Measurements from ENCODE around the gene TEX2. TPM values are rescaled to one million over a fixed set of nuclear protein-coding genes. Genes with fewer than 3 reads are reported as not detected.
A peak's percentile ranks its signal among the peaks of the same experiment; 100 is the strongest.

The TEX2 gene
- total and polyA plus RNA-seq, 2 donors (not counting 1 experiment from before 2014, with no cell fraction given): 4.0 to 7.6 TPM

DNA sequence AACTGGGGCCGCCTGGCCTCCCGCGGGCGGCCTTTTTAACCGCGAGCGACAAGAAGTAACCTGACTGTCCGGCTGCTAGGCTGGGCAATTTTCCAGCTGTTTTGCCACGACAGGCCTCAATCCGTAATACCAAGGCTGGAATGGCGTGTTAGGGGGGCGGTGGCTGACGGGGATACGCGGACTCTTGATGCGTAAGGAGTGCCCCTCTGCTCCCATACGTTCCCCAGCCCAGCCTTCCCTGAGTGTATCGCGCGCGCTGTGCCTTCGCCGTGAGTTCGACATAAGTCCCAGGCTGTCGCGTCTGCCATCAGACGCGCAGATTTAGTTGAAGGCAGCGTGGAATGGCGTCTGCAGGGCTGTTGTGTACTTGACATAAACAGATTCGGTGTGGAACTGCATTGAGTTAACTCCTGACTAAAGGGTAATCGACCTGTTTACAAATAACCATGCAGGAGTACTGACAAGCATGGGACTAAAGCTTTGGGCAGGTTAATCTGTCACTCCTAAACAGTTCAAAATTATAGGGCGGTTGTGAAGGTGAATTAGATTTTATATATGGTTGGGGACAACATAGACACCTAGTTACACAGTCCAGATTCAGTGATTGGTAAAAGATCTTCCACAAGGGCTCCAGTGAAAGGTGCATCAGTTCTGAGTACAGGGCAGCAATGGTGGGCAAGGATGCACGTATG is 116.5 kb downstream of the TEX2 start:
- under 1% methylated on average over 31 of the region's 34 CpGs for WGBS (ENCODE audit: insufficient coverage)
- Histone ChIP-seq H3K27ac (ENCODE audit: low read length in 2 of 2) (peak overlapping the region; percentile 86 to 88), H3K4me3 (ENCODE audit: control extremely low read depth in 1 of 5, extremely low read depth in 1 of 5, insufficient read depth in 1 of 5, low read depth in 2 of 5, low read length in 4 of 5) (peak overlapping the region; percentile 77 to 95 (median 92)), H4K20me1 (ENCODE audit: control insufficient read depth, insufficient read depth, low read length, poor library complexity, severe bottlenecking) (no peaks in the 10 kb centered on the region), H3K4me1 (ENCODE audit: control insufficient read depth in 2 of 2, insufficient read depth in 2 of 2, low read length in 2 of 2) (peaks cover 14 to 18% of the 10 kb centered on the region in 2 donors), H3K4me2 (replicated peaks; ENCODE audit: low read depth, low read length, poor library complexity, severe bottlenecking) (peak overlapping the region; percentile 82), H3K9me3 (ENCODE audit: control extremely low read depth in 1 of 3, control insufficient read depth in 2 of 3, insufficient read depth in 1 of 3, low read length in 2 of 3) (no peaks in the 10 kb centered on the region), H3K79me2 (ENCODE audit: control insufficient read depth, insufficient read depth, low read length) (peaks cover 14% of the 10 kb centered on the region), H2AFZ (ENCODE audit: insufficient read depth, low read depth, low read length, poor library complexity, severe bottlenecking) (peak overlapping the region; percentile 87), H3K36me3 (replicated peaks in 1 of 2; ENCODE audit: control extremely low read depth in 1 of 2, control insufficient read depth in 1 of 2, extremely low read depth in 1 of 2, insufficient read depth in 2 of 2, low read length in 1 of 2) (peaks cover 0 to 3% of the 10 kb centered on the region in 2 experiments), H3K9ac (ENCODE audit: low read length) (peak overlapping the region; percentile 84), H3K27me3 (replicated peaks in 1 of 4; ENCODE audit: control extremely low read depth in 1 of 4, control insufficient read depth in 3 of 4, insufficient read depth in 4 of 4, low read length in 3 of 4) (no peaks in the 10 kb centered on the region)
- H3K4me1 Mint-ChIP-seq: peaks cover 15% of the 10 kb centered on the region
- intact Hi-C loops (cut with micrococcal nuclease): loop anchor here (5.0 to 10.0 kb wide), 2 partner anchors 268 to 374 kb away; partner anchors contain the start of genes CCDC47 and DDX42
- CTCF ChIA-PET: interaction anchor here (0.8 to 6.2 kb wide), 10 partner anchors 13 to 235 kb away, joined by 3 to 67 read pairs (median 6); partner anchors contain the start of genes CSHL1 and ERN1
- peak; percentile 2 for ATAC-seq (ENCODE audit: low read depth)
- no peaks in the 10 kb centered on the region for H3K27me3 Mint-ChIP-seq
- POLR2A ChIA-PET: interaction anchor here (0.7 to 3.0 kb wide), 14 partner anchors 8 to 373 kb away, joined by 3 to 22 read pairs (median 6); partner anchors contain the start of genes CCDC47, CD79B, DDX42 and ERN1
- no peak overlapping the region for H3K27ac Mint-ChIP-seq
- H3K4me3 Mint-ChIP-seq: no peak overlapping the region
- no peak for TF ChIP-seq EZH2 (IDR thresholded peaks at IDR 0.05; ENCODE audit: borderline replicate concordance, insufficient read depth, low read depth, low read length, poor library complexity, severe bottlenecking)
- TF ChIP-seq, protein P1, sequence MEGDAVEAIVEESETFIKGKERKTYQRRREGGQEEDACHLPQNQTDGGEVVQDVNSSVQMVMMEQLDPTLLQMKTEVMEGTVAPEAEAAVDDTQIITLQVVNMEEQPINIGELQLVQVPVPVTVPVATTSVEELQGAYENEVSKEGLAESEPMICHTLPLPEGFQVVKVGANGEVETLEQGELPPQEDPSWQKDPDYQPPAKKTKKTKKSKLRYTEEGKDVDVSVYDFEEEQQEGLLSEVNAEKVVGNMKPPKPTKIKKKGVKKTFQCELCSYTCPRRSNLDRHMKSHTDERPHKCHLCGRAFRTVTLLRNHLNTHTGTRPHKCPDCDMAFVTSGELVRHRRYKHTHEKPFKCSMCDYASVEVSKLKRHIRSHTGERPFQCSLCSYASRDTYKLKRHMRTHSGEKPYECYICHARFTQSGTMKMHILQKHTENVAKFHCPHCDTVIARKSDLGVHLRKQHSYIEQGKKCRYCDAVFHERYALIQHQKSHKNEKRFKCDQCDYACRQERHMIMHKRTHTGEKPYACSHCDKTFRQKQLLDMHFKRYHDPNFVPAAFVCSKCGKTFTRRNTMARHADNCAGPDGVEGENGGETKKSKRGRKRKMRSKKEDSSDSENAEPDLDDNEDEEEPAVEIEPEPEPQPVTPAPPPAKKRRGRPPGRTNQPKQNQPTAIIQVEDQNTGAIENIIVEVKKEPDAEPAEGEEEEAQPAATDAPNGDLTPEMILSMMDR (IDR thresholded peaks at IDR 0.05): no peak
- no peak for DNase-seq
- no peaks in the 10 kb centered on the region for H3K9me3 Mint-ChIP-seq (ENCODE audit: insufficient read depth)
